Erythroblast (primary cell): ENCODE measurements around the gene TBCE.
"Not testable (repeated sequence)": the region's sequence is repeated elsewhere in the genome, so short reads cannot be mapped to it uniquely, and the experiment has no call there.

Source experiments
- DNase-seq, 2 experiments: peaks; one replicate each; lab custom pipeline; 2025; lab: John Stamatoyannopoulos, UW
- GATA1 ChIP-seq: IDR thresholded peaks from 2 replicates; pipeline ENCODE4 v1.6.1; 2011; ENCODE audit warnings: low read depth, mild to moderate bottlenecking, control low read depth, low read length, moderate library complexity
- POLR2A ChIP-seq: IDR thresholded peaks from 2 replicates; pipeline ENCODE4 v1.6.1; 2011; ENCODE audit warnings: mild to moderate bottlenecking, low read length

The TBCE gene

GRCh38 chr1:235465066-235465465 lies 97.8 kb downstream of the TBCE start:
- DNase-seq, result no peak
- no peak for TF ChIP-seq GATA1
- no peak for TF ChIP-seq POLR2A

- TF ChIP-seq POLR2A, result no peak
- DNase-seq, result no peak
These were observed 100.8 kb downstream of the TBCE start for GRCh38 chr1:235468004-235468403.

- TF ChIP-seq GATA1 (no peak), POLR2A (no peak)
- DNase-seq, result no peak
These were observed 101.7 kb downstream of the TBCE start for GRCh38 chr1:235468970-235469369.

- not testable (repeated sequence) for DNase-seq
These were observed 102.7 kb downstream of the TBCE start for GRCh38 chr1:235469897-235470296.

- DNase-seq, result no peak
- no peak for TF ChIP-seq GATA1
- no peak for TF ChIP-seq POLR2A
These were observed 103.7 kb downstream of the TBCE start for GRCh38 chr1:235470741-235471439.

- no peak for DNase-seq
- TF ChIP-seq GATA1 (no peak), POLR2A (no peak)
These were observed 106.6 kb downstream of the TBCE start for GRCh38 chr1:235473806-235474205.

GRCh38 chr1:235483090-235483489 lies 115.9 kb downstream of the TBCE start:
- no peak for DNase-seq
- TF ChIP-seq GATA1, result no peak

GRCh38 chr1:235485558-235485957 lies 118.3 kb downstream of the TBCE start:
- no peak for TF ChIP-seq GATA1
- TF ChIP-seq POLR2A, result no peak
- DNase-seq, result no peak

GRCh38 chr1:235486321-235486720 lies 119.1 kb downstream of the TBCE start:
- DNase-seq, result no peak
- TF ChIP-seq POLR2A (no peak), GATA1 (no peak)

GRCh38 chr1:235491644-235492043 lies 124.4 kb downstream of the TBCE start:
- TF ChIP-seq GATA1, result no peak
- TF ChIP-seq POLR2A, result no peak
- DNase-seq, result no peak

- no peak for DNase-seq
These were observed 127.3 kb downstream of the TBCE start for GRCh38 chr1:235494531-235494930.

GRCh38 chr1:235495030-235495429 lies 127.8 kb downstream of the TBCE start:
- no peak for TF ChIP-seq POLR2A
- no peak for TF ChIP-seq GATA1
- DNase-seq, result no peak

More at GRCh38 chr1:235494531-235494930, 127.3 kb downstream of the TBCE start:
- no peak for TF ChIP-seq GATA1
- no peak for TF ChIP-seq POLR2A

GRCh38 chr1:235495551-235495950 lies 128.3 kb downstream of the TBCE start:
- DNase-seq, result no peak
- TF ChIP-seq GATA1 (no peak), POLR2A (no peak)

- TF ChIP-seq POLR2A (no peak), GATA1 (no peak)
- peak; percentile 35 to 51 for DNase-seq
These were observed 133.8 kb downstream of the TBCE start for GRCh38 chr1:235500971-235501540.
